Gastroesophageal sphincter (tissue), 3 donors: Measurements from ENCODE around the gene CEP63.

Experiments
- EP300 ChIP-seq: sonication (generic); formaldehyde crosslinking; IDR thresholded peaks from one replicate; pipeline ENCODE4 v1.6.1; 2017; ENCODE audit warnings: antibody characterized with exemption, mild to moderate bottlenecking
- POLR2A ChIP-seq, 2 donors: fragments of 450-650 bp; IDR thresholded peaks; one replicate each; pipeline ENCODE4 v1.6.1; 2017; ENCODE audit warnings: antibody characterized with exemption in 2 of 2, mild to moderate bottlenecking in 2 of 2, moderate library complexity in 1 of 2
- TF ChIP-seq, protein P1 (sequence below), 4 experiments: fragments of 200-600 bp in 2 of 4; fragments of 450-650 bp in 2 of 4; sonication (generic) in 1 of 4; IDR thresholded peaks; one replicate each; pipeline ENCODE4 v1.5.1; 2017 to 2019; ENCODE audit warnings: antibody characterized with exemption in 4 of 4, mild to moderate bottlenecking in 2 of 4, moderate library complexity in 2 of 4

DNA sequence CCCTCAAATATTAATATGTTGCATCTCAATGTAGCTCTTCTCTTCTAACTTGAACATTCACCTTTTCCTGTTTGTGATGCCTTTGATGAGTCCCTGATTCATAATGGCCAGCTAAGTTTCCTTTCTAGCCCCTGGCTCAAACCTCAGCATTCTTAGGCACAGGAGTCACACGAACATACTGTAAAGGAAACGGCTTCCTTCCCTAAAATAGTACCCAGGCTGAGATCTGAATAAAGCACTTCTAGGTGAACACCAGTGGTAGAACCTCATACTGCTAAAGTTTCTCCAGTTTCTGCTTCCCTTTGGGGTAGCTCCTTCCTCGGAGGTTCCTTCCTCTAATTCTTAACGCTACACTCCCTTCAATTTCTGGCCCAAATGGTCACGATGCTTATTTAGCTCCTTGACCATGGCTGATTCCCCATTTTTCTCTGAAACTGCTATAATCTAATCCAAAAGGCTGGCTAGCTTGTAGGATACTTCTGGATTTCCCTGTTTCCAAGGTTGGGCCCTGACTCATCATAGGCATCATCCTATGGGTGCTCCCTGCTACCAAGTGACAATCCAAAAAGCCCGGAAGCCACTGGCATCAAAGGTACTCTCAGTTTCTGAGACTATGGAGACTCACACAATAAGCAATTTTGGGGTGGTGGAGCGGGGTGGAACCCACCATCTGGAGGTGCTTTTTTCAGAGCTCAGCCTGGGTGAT, 2.5 kb upstream of the CEP63 start:
- TF ChIP-seq EP300 (no peak), POLR2A (IDR thresholded peaks at IDR 0.05) (no peak)
- TF ChIP-seq, protein P1, sequence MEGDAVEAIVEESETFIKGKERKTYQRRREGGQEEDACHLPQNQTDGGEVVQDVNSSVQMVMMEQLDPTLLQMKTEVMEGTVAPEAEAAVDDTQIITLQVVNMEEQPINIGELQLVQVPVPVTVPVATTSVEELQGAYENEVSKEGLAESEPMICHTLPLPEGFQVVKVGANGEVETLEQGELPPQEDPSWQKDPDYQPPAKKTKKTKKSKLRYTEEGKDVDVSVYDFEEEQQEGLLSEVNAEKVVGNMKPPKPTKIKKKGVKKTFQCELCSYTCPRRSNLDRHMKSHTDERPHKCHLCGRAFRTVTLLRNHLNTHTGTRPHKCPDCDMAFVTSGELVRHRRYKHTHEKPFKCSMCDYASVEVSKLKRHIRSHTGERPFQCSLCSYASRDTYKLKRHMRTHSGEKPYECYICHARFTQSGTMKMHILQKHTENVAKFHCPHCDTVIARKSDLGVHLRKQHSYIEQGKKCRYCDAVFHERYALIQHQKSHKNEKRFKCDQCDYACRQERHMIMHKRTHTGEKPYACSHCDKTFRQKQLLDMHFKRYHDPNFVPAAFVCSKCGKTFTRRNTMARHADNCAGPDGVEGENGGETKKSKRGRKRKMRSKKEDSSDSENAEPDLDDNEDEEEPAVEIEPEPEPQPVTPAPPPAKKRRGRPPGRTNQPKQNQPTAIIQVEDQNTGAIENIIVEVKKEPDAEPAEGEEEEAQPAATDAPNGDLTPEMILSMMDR (IDR thresholded peaks at IDR 0.05) = no peak
